GM12875 (cell line): ENCODE data around the gene MAD2L1BP.
A peak's percentile ranks its signal among the peaks of the same experiment; 100 is the strongest.

Source experiments
- H3K4me3 ChIP-seq: one replicate; pipeline ENCODE4 v1.5.1; 2011; ENCODE audit warnings: low read depth, low read length, control low read depth
- CTCF ChIP-seq: IDR thresholded peaks from 2 replicates; pipeline ENCODE4 v1.5.1; 2011; ENCODE audit warnings: low read depth, mild to moderate bottlenecking, control low read depth, inconsistent platforms, low read length, moderate library complexity, borderline replicate concordance; ENCODE audit not compliant: insufficient read depth

The MAD2L1BP gene

GRCh38 chr6:43608310-43608763 is 27.3 kb upstream of the MAD2L1BP start:
- no peak overlapping the region for H3K4me3 ChIP-seq
- peak; percentile 79 for TF ChIP-seq CTCF

- no peak for TF ChIP-seq CTCF
- no peak overlapping the region for H3K4me3 ChIP-seq
Observed at GRCh38 chr6:43608807-43609206, 26.8 kb upstream of the MAD2L1BP start.

GRCh38 chr6:43609402-43609801 is 26.2 kb upstream of the MAD2L1BP start:
- no peak overlapping the region for H3K4me3 ChIP-seq
- no peak for TF ChIP-seq CTCF

- H3K4me3 ChIP-seq: no peak overlapping the region
- no peak for TF ChIP-seq CTCF
Observed at GRCh38 chr6:43610431-43610830, 25.2 kb upstream of the MAD2L1BP start.

- no peak for TF ChIP-seq CTCF
- H3K4me3 ChIP-seq: no peak overlapping the region
Observed at GRCh38 chr6:43613721-43614395, 21.8 kb upstream of the MAD2L1BP start.

GRCh38 chr6:43614396-43614730 is 21.3 kb upstream of the MAD2L1BP start:
- TF ChIP-seq CTCF: no peak
- H3K4me3 ChIP-seq: no peak overlapping the region

GRCh38 chr6:43616725-43617472 is 18.7 kb upstream of the MAD2L1BP start:
- TF ChIP-seq CTCF: no peak
- H3K4me3 ChIP-seq: no peak overlapping the region
